Activated T-cell treated with anti-CD3 and anti-CD28 coated beads for 48 hours (primary cell): ENCODE measurements around the gene TRABD2B.
A peak's percentile ranks its signal among the peaks of the same experiment; 100 is the strongest.

ENCODE experiments used
- DNase-seq: peaks from one replicate; pipeline ENCODE4 v3.0.0-alpha.2; 2020; ENCODE audit warnings: low read depth

The TRABD2B gene

DNA sequence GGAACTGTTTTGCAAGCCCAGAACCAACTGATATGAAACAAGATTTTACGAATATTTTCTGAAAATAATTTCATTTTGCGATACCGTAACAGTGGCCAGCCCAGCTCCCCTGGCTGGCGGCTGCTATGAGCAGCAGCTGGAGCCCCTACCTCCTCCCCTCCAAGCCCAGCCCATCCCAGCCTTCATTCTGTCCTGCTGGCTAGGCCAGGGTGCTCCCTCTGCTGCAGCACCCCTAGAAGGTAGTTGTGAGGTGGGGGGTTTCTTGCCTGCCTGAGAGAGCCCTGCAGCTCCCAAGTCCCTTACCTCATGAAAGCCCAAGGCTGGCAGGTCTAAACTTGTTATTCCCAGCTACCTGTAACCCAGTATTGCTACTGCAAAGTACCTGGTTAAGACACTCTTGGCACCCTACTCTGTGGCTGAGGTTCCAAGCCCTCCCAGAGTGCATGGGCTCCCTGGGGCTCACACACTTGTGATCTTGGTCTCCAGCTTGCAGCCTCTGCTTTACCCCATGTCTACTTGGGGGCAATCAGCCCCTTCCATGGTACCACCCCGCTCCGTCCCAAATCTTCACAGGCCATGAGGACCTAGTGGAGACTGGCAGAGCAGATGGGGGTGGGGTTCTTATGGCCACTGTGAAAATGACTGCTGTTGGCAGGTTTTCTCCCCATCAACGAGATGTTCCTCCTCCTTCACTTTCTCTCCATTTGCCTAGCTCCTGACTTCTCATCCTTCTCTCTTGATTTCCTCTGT lies 239.8 kb downstream of the TRABD2B start:
- DNase-seq, result no peak

DNA sequence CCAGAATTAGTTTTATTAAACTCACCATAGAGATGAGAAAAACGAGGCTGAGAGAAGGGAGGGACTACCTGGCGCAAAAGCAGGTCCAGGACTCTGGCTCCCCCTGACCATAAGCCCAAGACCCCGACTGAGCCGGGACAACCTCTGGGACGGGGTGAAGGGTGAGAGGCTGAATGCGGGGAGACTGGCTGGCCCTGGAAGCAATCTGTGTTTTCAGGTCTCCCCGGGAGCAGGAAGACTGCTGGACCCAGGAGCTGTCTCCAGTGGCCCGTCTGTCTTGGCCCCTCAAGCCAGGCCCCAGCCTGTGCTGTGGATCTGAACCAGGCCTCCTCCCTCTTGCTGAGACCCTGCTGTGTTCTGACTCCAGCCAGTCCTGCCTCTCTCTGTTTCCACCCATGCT lies 240.8 kb downstream of the TRABD2B start:
- DNase-seq, result no peak

DNA sequence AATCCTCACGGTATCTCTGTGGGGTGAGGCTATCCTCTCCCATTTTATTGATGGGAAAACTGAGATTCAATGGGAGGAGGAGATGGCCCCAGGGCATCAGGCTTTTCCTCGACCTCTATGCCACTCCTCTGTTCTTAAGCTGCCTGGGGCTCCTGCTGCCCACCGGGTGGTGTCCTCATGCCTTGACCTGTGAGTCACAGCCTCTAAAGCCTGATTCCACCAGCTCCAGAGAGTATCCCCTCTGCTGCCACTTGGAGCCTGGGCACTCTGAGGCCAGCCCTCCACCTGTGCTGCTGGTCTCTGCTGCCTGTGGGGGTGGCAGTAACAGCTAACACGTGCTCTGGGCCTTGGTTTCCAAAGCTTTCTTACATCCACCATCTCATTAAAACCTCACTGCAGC lies 241.2 kb downstream of the TRABD2B start:
- no peak for DNase-seq

DNA sequence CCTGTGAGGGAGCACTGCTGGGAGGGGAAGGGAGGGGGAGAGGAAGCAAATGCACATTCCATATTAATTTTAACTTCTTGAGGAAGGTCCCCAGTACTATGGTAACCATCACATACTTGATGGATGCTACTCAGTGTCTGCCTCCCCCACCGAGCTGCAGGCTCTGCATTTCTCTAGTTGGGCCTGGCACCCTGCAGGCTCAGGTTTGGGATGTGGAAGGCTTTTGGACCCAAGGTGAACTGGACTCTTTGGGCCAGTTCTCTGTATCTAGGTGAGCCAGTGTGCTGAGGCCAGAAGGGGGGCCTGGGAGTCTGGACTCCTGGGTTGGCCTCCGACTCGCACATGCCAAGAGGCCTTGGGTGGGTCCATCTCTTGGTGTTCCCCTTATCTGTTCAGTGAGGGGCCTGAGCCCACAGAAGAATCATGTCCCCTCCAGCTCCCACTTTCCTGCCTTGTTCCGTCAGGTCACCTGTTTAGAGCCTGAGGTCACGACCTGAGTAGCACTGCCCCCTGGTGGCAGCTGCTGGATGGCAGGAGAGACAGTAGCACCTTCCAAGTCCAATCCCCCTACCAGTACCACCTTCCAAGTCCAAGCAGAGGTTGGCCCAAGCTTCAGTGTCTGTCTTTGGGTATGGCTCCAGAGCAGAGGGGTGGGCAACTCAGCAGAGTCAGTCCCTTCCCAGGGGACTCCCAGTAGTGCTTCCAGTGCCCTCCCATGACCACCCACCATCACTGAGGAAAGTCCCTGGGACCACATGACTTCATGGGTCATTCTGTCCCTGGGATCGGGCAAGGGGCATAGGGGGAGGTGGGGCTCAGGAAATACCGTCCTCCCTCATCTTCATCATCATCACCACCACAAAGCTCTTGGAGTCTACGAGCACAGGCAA lies 241.8 kb downstream of the TRABD2B start:
- peak; percentile 47 for DNase-seq

DNA sequence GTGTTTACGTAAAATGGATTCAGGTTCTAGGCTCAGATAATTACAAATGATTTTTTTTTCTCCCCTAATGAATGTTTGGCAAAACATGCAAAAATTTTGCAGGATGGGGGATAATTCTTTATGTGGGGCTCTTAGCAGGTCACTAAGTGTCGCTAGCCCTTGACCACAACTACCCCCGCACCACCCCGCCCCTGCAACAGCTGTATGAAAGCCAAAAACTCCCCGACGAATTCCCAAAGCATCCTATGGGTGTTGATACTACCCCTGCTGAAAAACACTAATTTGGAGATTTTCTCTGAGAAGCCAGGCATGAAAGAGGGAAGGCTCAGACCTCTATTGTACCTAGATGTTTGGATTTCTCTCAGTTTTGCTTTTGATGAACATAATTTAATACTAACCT lies 243.0 kb downstream of the TRABD2B start:
- no peak for DNase-seq

DNA sequence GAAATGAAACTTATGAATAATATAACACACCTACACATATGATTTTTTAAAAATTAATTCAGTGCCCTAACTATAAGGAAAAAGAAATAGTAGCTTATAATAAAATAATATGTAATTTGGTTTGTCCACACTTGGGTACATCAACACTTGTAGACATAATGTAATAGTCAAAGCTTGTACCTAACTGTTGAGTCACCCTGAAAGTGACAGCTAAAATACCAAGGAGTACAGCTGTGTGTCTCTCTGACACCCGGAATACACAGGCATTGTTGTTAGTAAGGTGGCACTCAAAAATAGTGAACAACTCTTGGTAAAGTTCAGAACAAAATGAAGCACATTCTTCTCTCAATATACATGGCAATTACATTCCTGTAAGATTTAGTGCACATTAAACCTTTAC lies 243.4 kb downstream of the TRABD2B start:
- no peak for DNase-seq

DNA sequence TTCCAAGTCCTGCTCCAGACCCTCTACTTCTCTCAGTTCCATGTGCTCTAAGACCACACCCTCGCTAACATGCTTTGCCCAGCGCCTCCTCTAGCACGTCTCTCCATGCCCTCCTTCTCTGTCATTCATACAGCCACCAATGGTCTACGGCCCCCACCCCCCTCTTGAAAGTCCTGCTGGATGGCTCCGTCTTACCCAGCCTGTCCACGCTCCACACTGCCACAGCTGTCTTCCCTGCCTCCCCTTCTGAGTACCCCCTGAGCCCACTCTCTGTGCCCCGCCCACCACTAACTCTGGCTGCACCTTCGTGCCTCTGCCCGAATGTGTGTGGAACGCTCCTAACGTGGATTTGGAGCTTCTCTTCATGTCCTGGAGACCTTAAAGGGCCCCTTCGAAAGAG lies 244.6 kb downstream of the TRABD2B start:
- no peak for DNase-seq

DNA sequence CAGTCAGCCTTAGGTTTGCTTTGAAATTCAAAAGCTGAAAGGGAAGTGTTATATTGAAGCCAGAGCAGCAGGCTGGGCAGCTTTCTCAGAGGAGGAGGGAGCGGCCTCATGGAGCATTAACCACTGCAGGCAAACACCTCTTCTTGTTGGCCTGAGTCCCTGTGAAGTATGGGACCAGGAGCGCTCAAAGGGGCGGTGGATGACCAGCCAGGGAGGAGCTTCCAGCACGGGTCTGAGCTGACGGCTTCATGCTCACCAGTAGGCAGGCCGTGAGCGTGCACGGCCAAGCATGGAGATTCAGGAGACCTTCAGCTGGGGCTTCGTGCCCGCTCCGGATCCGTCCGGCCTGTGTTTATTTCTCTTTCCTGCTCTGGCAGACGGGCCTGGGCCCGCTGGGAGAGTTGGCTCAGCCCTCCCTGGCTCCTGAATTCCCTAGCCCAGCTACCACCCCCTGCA lies 245.2 kb downstream of the TRABD2B start:
- DNase-seq, result no peak

DNA sequence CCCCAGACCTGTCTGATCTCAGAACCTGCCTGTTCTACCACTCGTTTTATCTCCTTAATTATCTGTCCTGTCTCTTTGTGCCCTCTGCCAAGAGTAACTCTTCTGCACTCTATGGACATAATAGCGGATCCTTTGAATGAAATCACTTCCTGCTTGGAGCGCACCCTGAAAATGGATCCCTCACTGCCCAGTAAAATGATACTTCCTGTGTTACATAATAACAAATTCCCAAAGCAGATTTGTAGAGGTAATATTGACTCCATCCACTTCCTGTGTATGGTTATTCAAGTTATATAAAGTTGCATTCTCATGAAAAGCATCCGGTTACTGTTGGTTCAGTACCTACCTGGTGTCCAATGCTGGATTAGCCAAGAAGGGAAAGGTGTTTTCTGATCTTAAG lies 246.0 kb downstream of the TRABD2B start:
- DNase-seq, result no peak

DNA sequence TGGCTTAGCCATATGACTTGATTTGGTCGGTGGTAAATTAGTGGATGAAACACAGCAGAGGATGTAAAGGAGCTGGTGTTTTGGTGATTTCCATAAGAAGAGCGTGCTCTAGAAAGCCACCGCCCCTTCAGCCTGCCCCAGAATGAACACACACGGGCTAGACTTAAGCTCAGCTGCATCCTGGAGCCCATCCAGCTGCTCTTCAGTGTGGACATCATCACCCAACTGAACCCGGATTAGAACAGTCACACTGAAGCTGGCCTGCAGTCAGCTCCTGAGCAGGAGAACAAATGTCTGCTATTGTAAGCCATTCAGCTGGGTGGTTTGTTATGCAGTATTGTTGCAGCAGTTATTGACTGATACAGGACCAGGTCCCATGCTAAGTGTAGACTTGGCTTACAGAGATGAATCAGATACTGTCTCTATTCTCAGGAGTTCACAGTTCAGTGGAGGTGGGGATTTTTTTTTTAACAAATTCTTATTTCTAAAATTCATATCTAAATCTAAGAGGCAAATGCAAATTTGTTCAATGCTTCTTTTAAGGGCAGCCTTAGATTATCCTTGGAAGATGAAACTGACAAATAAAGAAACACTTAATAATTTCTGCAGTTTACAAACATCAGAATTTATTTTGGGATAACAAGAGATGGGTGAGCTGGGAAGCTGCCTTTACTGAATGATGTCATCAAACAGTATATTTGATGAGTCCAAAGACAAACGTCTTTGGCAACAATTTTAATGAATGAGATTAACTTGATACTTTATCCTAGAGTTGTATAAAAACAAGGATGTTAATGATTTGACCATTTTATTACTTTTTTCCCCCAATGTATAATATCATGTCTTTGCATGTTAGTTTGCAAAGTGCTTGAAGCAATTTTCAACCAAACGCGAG lies 251.2 kb downstream of the TRABD2B start:
- DNase-seq, result no peak

DNA sequence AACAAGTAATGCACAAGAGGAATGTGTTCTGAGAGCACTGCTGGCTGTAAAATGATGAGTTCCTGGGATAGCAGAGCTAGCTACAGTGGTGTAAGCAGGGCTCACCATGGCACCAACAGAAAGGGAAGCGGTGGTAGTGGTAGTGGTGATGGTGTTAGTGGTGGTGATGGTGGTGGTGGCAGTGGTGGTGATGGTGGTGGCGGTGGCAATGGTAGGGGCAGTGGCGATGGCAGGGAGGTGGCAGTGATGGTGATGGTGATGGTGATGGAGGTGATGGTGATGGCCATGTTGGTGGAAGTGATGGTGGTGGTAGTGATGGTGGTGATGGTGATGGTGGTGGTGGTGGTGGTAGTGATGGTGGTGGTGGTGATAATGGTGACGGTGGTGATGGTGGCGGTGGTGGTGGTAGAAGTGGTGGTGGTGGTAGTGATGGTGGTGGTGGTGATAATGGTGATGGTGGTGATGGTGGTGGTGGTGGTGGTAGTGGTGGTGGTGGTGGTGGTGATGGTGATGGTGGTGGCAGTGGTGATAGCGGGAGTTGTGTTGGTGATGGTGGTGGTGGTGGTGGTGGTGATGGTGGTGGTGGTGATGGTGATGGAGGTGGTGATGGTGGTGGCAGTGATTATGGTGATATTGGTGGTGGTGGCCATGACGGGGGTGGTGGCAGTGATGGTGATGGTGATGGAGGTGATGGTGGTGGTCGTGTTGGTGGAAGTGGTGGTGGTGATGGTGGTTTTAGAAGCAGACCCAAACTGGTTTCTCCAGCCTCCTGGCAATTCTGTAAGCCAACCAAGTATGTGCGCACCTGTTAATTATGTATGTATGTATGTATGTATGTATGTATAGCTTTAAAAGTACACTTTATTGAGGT lies 254.1 kb downstream of the TRABD2B start:
- no peak for DNase-seq

DNA sequence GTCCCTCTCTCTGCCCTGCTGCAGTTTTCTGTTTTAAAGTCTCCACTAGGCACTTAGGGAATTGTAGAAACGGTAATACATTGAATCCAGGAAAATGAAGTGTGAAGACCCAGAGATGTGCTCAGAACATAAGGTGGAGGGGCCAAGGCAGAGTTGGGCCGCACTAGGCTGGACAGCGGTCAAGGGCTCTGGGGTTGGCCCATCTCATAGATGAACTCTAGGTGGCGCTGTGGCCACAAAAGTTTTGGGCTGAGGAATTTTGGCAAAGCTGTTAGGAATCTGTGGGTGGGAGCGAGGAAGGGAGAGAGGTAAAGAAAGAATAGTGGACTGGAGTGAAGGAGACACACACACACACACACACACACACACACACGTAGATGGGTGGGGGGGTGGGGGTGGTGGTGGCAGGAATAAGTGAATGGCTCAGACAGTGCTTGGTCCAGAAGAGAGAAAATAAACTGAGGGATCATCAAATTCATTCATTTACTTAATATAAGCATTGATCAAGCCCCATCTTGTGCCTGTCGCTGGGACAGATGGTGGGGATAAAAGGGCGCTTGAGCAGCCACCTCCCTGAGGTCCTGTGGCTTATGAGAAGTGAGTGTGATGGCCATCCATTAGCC lies 258.5 kb downstream of the TRABD2B start:
- DNase-seq, result no peak

DNA sequence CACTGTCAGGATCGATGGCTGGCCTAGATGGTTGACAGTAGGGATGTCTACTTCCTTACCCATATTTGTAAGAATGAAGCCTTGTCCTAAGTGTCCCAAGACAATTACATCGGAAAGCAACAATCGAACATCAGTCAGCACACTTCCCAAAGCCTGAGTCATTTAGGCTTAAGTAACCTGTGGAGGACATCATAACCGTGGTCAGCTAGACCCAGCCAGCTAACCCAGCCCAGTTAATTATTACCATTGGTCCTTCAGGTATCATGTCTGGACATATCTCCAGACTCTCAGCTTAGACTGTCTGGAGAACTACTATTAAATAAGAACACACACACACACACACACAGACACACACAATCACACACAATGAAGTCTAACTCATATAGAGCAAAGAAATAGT lies 264.7 kb downstream of the TRABD2B start:
- no peak for DNase-seq

DNA sequence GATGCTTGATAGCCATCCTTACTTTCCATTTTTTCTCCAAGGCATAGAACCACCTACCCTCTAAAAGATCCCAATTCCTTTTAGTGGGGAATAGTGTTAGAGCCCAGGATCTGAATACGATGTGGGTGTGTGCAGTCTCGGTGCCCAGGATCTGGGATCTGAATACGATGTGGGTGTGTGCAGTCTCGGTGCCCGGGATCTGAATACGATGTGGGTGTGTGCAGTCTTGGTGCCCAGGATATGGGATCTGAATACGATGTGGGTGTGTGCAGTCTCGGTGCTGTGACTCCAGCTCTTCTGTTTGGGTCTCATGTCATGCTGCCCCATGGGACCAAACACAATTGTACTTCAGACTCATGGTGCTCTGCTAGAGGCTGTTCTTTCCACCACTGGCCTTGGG lies 265.5 kb downstream of the TRABD2B start:
- no peak for DNase-seq

DNA sequence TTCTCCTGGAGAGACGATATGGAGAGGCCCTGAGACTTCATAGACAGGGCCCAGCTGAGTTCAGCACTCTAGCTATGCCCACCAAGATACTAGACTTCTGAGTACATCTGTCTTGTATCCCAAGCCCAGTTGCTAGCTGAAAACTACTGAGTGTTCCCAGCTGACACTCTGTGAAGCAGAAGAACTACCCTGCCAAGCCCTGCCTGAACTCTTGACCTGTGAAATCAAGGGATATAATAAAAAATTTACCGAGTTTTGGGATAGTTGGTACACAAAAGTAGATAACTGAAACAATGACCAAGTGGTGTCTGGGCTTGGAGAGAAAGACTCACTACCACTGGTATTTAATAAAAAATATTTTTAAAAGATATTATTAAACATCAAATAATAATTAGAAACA lies 267.5 kb downstream of the TRABD2B start:
- no peak for DNase-seq

DNA sequence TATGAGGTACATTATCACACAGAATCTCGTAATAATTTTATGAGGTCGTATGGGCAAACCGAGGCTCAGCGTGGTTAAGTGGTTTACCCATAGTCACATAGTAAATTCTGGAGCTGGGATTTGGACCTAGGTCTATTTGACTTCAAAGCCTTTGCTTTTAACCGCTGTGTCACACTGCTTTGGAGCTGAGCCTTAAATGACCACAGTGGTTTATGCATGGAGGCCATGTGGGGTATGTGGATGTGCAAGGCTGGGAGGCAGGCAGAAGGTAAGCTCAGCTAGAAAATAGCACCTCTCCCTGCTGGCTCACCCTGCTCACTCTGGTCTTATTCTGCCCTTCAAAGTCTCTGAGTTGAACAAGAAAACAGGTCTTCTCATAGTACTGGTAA lies 269.5 kb downstream of the TRABD2B start:
- no peak for DNase-seq

DNA sequence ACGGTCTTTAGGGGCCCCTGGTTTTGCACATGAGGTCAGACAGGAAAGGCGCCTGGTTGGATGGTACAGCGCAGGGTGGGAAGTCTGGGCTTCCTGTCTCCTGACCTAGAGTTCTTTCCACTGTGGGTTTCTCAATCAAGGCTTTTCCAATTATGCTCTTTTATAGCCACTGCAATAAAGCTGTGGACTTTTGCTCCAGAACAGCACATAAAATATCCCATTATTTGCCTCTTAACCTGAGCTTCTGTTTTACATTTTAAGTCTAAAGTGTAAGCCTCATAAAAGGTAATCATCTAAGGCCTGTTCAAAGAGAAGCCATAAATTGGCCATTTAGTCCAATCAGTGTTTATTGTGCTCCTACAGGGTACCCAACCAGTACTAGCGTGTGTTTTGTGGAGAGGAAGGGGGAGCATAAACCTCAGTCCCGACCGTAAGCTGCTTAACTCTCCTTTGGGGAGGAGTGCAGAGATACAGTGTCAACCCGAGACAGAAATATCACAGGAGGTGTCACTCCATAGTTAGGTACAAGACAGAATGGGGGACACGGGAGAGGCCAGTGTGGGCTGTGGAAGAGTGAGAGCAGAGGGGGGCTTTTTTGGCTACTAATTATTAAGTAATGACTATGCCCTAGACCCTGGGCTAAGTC lies 270.0 kb downstream of the TRABD2B start:
- no peak for DNase-seq

DNA sequence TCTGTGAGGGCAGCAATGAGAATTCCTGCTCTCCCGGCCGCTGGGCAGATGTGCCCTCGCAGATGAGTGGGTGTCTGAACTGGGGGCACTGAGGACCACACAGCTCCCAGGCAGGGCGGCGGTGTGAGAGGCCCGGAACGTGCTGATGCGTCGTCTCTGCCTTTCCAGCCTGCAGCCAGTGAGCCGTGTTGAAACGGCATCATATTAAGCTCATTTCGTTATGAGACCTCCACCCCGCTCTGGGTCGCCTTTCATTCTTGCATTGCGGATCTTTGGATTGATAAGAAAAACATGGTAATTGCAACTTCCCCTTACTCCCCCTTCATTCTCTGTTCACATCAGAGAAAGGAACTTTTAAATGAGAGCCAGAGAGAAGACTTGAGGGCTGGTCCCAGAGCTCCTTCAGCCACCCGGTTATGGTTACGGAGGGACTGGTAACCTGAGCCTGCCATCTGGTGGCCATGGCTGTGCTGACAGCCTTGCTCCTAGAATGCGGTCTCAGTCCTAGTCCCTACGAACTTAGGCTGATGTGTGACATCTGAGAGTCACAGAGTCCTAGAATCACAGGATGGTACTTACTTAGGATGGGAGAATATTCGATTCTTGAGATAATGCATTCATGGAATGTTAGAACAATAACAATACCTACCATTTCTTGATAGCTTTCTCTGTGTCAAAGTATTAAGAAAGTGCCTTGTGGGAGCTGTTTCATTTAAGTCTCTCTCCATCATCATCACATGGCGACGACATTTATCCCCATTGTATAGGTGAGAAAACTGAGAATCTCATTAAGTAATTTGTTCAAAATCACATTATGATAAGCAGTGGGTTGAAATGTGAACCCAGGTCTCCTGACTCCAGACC lies 271.0 kb downstream of the TRABD2B start:
- DNase-seq, result peak; percentile 56

DNA sequence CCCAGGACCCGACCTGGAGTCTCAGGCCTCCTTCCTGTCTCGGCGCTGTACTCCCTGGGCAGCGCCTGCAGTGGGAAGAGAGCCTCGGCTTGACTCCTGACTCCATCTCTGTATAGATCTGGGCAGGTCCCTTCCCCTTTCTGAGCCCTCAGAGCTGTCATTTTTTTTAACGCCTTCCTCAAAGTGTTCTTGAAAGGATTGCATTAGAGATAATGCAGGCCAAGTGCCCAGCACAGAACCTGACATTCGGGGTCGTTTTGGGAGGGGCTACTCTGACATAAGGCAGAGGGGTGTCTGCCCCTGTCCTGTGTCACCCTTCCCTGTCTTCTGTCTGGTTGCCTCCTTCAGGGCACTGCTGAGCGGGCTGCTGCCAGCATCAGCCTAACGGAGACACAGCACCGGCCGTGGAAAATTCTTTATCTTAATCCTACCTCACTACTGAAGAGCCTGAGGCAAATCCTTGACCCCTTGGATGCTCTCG lies 271.6 kb downstream of the TRABD2B start:
- DNase-seq, result no peak
